Posterior vena cava (tissue), 2 donors: ENCODE data around the gene BRMS1. TPM values are rescaled to one million over a fixed set of nuclear protein-coding genes. Genes with fewer than 3 reads are reported as not detected.

Experiments
- DNase-seq: peaks from one replicate; pipeline ENCODE4 v3.0.0-alpha.2; 2020; ENCODE audit warnings: low spot score
- intact Hi-C, 2 donors: fragments of 100-400 bp; cut with DNase I; formaldehyde crosslinking; loops; one replicate each; pipeline versions ENCODE4 v1.14.1 to v1.14.2; 2022 to 2023
- total RNA-seq, 2 donors: library from RNA; stranded (reverse); fragmentation: NEBNext Ultra II Directional; extraction: Animal tissue kit (Norgen Biotek cat#: 25700); gene quantifications; one replicate each; pipeline ENCODE4 v1.2.1, GENCODE V29; 2021
- donor health status: DM: yes; HTN: yes; CAD: no.
- donor health status: DM: yes; HTN: yes; CAD: no.

Gene BRMS1
- total RNA-seq, 2 donors from 2014 or later: 20.4 to 22.0 TPM

- intact Hi-C loops: no loop called here
- DNase-seq: peak; percentile 49
Observed at GRCh38 chr11:66340596-66341501, 4.1 kb downstream of the BRMS1 start.

GRCh38 chr11:66339686-66340483, 5.0 kb downstream of the BRMS1 start:
- peak; percentile 49 for DNase-seq

DNA sequence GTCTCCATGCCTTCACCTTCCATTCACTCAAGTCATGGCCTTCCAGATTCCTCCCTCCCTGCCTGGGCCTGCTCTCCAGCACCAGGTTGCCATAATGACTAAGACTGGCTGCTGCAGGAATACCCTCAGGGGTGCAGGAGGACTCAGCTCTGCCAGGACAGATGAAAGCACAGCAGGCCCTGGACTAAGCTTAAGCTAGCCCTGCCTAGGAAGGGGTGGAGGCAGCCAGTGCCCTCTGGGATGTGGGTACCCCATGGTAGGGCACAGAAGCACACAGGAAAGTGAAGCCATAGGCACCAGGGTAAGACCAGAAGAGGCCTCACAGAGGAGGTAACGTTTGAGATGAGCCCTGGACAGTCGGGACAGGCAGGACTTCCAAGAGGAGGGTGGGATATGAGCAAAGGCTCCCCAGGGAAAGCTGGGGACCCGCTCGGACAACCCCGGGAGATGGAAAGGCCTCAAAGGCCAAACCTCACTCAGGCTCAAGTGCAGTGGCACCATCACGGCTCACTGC, 5.7 kb downstream of the BRMS1 start:
- DNase-seq: peak; percentile 49

More at GRCh38 chr11:66339686-66340483, 5.0 kb downstream of the BRMS1 start:
- intact Hi-C loops: no loop called here

GRCh38 chr11:66338276-66339161, 6.4 kb downstream of the BRMS1 start:
- DNase-seq: peak; percentile 73

More for the DNA sequence above, 5.7 kb downstream of the BRMS1 start:
- intact Hi-C loops: no loop called here

DNA sequence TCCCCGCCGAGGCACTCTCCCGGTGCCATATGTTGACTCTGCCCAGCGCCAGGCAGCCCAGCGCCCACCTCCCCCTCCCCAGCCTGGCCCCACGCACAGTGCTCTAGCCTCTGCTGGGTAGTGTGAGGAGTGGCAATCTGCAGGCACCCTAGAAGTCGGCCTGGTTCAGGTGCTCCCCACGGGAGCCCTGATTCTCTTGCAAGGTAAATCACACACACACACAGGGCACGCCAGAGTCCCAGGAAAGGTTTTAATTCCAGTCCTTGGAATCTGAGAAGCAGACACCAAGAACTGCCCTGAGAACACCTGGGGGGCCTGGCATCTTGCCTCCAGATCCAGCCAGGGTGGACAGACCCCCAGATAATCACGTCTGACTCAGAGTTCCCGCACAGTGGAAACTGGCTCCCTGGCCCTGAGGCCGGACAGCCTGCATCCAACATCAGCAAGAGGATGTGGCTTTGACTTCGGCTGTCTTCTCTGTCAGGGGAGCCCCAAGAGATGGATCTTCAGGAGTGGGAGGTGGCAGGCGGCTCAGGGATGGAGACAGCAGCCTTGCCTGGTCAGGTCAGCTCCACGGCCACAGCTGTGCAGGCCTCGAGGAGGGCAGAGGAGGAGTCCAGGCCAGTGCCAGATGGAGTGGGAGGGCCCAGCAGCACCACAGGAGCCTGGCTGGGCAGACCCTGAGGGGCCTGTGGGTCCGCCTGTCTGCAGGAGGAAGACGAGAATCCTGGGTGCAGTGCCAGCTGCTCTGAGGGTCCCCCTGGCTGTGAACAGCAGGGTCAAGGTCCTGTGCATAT, 7.6 kb downstream of the BRMS1 start:
- DNase-seq: peak; percentile 72
- intact Hi-C loops: no loop called here

More at GRCh38 chr11:66338276-66339161, 6.4 kb downstream of the BRMS1 start:
- intact Hi-C loops: no loop called here

DNA sequence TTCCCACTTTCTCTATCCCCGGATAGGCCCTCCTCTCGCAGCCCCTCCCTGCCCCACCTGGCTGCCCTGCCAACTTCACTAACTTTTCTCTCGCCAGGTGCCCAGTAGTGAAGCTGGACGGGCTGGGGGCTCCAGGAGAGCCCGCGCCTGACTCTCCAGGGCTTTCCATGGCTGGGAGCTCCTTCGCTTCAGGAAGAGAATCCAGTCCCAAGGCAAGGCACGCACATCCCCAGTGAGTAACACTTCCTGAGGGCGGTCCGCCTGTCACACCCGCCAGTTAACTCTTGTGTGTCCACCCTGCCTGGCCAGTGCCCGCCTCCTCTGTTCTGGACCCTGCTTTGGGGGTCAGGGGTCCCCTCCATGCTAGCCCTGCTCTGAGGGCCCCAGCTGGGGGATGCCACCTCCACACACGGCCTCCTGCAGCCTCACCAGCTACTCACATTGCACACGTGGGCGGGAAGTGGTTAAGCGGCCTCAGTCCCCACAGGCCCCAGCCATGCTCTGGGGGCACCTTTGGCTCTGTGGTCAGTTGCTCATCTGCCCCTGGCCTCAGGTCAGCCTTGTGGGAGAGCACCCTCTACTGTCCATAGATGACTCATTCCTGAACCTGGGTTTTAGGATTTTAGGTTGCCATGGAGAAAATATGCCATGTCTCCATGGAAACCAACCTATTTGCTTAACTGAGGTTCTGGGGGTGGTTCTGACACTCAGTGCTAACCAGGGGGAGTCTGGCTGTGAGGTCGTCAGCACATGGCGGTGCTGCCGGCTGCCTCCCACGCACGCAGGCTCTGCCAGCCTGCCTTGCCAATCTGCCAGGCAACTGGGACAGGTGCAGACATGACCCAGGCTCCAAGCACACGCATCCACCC, 8.4 kb downstream of the BRMS1 start, which contains the start of gene RIN1:
Gene RIN1, minus strand, starts transcription at position 201 of the 869 bp plus-strand sequence. Its CDS starts 32 bp downstream, at position 169.
- intact Hi-C loops: no loop called here
- peak; percentile 93 for DNase-seq

- peak; percentile 85 for DNase-seq
Observed at GRCh38 chr11:66335531-66336233, 9.2 kb downstream of the BRMS1 start.

DNA sequence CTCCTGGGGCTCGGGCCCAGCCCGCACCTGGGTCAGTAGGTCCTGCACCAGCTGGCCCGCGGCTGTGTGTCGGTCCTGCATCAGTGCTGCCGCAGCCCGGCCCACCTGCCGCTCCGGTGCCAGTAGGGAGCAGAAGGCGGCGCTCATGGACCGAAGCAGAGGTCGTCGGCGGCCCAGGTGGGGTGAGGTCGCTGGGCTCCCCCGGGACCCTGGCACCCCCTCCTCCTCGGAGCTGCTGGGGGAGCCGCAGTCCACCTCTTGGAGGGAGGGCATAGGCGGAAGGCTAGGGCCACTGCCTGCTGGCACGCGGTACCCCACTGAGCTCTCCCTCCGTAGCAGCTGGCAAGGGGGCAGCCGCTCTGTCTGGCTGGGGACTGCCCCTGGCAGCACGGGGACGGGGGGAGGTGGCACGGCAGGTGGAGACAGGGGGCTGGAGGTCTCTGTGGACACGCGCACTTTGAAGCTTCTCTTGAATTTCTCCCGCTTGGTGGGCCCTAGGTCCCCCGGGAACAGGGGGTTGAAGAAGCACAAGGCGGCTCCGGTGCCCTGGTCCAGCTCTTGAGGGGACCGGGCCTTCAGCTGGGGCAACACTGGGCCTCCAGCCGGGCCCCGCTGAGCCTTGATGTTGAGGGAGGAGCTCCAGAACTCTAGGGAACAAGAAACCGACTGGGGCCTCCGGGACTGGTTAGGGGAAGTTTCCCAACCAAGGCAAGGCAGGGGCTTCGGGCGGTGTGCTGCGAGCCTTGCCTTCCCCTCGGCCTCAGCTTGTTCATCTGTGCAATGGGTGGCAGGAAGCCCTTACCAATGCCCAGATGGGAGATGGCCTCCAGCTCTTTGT, 10.1 kb downstream of the BRMS1 start:
- peak; percentile 80 for DNase-seq
- intact Hi-C loops: no loop called here

More at GRCh38 chr11:66335531-66336233, 9.2 kb downstream of the BRMS1 start:
- intact Hi-C loops: no loop called here

DNA sequence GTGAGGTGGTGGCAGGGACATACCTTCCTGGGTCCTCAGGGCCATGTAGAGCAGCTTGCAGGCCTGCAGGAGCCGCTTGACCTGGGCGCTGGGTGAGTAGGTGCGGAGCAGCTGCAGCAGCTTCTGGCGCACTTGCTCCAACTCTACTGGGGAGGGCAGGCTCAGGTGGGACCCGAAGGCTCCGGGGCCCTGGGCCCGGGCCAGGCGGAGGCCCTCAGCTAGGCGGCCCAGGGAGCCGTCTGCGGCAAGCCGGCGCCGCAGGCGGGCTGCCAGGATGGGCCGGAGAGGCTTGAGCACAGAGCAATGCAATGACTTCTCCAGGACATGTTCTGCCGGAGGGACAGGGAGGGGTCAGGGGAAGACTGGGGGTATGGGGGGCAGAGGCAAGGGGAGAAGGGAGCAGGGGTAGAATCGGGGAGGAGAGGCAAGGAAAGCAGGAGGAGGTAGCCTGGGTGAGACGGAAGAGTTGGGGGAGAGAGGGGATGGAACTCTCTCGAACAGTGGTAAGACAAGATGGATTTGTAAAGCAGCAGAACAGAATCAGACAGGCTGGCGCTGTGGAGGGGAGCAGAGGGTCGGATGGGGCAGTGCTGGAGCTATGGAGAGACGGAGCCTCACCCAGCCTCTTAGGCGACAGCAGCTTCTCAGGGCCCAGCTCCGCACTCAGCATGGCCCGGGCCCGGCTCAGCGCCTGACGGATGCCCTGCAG, 10.9 kb downstream of the BRMS1 start:
- intact Hi-C loops: no loop called here
- DNase-seq: peak; percentile 73

GRCh38 chr11:66333220-66333877, 11.6 kb downstream of the BRMS1 start:
- DNase-seq: peak; percentile 72
- intact Hi-C loops: no loop called here

DNA sequence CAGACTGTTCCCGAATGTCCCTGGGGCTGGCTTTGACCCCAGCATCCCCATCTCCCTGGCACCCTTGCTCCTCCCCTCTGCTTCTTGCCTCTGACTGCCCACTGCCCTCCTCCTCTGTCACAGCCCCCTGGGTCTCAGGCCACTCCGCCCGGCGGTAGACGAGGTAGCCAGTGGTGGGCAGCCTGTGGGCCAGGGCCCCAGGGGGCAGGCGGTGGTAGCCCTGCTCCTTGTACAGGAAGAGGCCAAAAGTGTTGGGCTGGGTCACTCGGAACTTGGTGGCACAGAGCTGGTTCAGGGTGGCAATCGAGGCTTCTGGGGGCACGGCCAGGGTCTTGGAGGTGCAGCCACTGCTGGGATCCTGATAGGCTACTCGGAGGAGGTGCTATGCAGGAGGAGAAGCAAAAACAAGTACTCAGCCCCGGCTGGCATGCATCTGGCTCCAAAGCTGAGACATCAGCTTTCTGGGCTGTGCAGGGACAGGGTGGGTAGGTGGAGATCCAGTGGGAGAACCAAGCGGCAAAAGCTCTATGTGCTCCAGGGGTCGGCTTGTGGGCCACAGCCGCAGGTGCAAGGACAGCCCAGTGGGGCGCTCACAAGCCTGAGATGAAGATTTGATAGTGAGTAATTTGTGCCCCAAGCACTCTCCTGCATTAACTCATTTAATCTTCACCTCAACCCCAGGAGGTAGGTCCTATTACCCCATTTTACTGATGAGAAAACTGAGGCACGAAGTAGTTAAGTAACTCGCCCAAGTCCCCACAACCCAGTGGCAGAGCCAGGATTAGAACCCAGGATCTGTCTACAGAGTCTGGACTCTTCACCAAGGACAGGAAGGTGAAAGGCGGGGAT, 12.3 kb downstream of the BRMS1 start:
- intact Hi-C loops: no loop called here
- DNase-seq: peak; percentile 69

DNA sequence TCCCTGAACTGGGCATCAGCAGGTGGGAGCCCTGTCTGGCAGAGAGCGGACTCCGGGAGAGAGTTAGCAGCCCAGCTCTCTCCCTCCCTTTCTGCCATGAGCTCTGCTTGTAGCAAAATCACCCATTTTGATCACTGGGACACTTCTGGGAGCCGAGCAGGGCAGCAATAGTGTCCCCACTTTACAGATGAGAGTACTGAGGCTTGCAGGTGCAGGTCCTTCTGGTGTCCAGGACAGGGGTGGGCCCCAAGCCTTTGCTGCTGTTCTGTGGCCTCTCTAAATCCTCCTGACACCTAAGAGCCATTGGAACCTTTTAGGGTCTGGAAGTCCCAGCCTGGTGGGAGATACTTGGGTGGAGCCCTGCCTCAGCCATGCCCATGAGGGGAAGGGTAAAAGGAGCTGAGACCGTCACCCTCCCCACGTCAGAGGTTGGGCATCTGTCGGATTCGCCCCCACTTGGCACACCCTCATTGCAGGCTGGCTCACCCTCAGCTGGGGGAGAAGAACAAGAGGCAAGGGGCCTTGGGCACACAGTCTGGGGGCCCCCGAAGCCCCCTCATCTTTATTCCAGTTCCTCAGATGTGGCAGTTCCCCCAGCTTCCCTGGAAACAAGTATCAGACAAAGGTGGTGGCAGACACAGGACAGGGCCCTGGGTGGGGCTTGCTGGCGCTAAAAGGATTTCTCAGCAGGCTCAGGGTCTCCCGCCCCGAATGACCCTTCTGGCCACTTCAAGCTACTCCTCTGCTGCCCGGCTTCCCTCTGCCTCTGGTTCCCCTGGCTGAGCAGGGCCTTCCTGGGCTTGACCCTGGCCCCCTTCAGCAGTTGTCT, 13.1 kb downstream of the BRMS1 start:
- DNase-seq: peak; percentile 71
- intact Hi-C loops: no loop called here

DNA sequence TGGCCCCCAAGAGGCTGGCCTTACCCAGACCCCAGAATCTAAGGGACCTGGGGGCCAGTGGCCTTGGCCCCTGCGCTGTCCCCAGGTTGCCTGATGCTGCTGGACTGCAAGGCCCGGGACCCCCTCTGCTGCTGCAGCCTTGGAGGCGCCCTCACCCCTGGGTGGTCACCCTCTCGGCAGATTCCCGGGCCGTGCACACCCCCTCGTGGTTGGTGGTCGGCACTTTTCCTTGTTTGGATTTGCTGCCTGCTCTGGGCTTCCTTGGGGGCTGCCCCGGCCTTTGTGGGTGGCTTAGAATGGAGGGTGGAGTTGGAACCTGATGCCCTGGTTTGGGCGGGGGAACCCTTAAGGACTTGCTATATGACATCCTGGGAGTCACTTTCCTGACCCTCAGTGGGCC, 14.0 kb downstream of the BRMS1 start:
- DNase-seq: peak; percentile 76
- intact Hi-C loops: no loop called here
